GM12892 (cell line): Measurements from ENCODE around the gene HIVEP3.

Experiments used
- DNase-seq: peaks from one replicate; pipeline ENCODE4 v3.0.0; 2011; ENCODE audit not compliant: insufficient read length
- FAIRE-seq: peaks from 2 replicates; lab custom pipeline; 2011; peaks lifted over from hg19 to GRCh38; lab: Jason Lieb, UNC
- POLR2A ChIP-seq: IDR thresholded peaks from 2 replicates; pipeline ENCODE4 v1.6.1; 2011; ENCODE audit warnings: low read depth, low read length, control low read depth
- POLR2AphosphoS5 ChIP-seq: IDR thresholded peaks from 2 replicates; pipeline ENCODE4 v1.6.1; 2011; ENCODE audit warnings: low read depth, low read length, control low read depth
- TAF1 ChIP-seq: IDR thresholded peaks from 2 replicates; pipeline ENCODE4 v1.6.1; 2011; ENCODE audit warnings: low read depth, mild to moderate bottlenecking, control low read depth, low read length, borderline replicate concordance

HIVEP3 gene

GRCh38 chr1:41724926-41725325, 193.8 kb downstream of the HIVEP3 start:
- DNase-seq (no peak), FAIRE-seq (no peak)
- no peak for TF ChIP-seq POLR2A
- no peak for TF ChIP-seq TAF1
- no peak for TF ChIP-seq POLR2AphosphoS5

- DNase-seq, result no peak
- no peak for TF ChIP-seq POLR2A
- no peak for TF ChIP-seq TAF1
- TF ChIP-seq POLR2AphosphoS5, result no peak
- no peak for FAIRE-seq
Measured at GRCh38 chr1:41724248-41724647, 194.5 kb downstream of the HIVEP3 start.

- FAIRE-seq (peak; percentile 67), DNase-seq (no peak)
- TF ChIP-seq POLR2AphosphoS5, result no peak
- no peak for TF ChIP-seq POLR2A
- no peak for TF ChIP-seq TAF1
Measured at GRCh38 chr1:41723786-41724185, 194.9 kb downstream of the HIVEP3 start.

- peak; percentile 27 for FAIRE-seq
- DNase-seq, result no peak
Measured at GRCh38 chr1:41722184-41722583, 196.5 kb downstream of the HIVEP3 start.

GRCh38 chr1:41720861-41721410, 197.8 kb downstream of the HIVEP3 start:
- FAIRE-seq (peak; percentile 87), DNase-seq (no peak)
- TF ChIP-seq TAF1, result no peak
- TF ChIP-seq POLR2AphosphoS5, result no peak
- no peak for TF ChIP-seq POLR2A

More at GRCh38 chr1:41722184-41722583, 196.5 kb downstream of the HIVEP3 start:
- TF ChIP-seq TAF1 (no peak), POLR2A (no peak), POLR2AphosphoS5 (no peak)

- no peak for DNase-seq
- no peak for TF ChIP-seq TAF1
- TF ChIP-seq POLR2AphosphoS5, result no peak
- TF ChIP-seq POLR2A, result no peak
- FAIRE-seq, result no peak
Measured at GRCh38 chr1:41719590-41719989, 199.1 kb downstream of the HIVEP3 start.

GRCh38 chr1:41719128-41719527, 199.6 kb downstream of the HIVEP3 start:
- DNase-seq (no peak), FAIRE-seq (peak; percentile 68)
- TF ChIP-seq TAF1 (no peak), POLR2A (no peak), POLR2AphosphoS5 (no peak)

- TF ChIP-seq POLR2AphosphoS5, result no peak
- TF ChIP-seq TAF1, result no peak
- no peak for TF ChIP-seq POLR2A
- FAIRE-seq (no peak), DNase-seq (no peak)
Measured at GRCh38 chr1:41718497-41718896, 200.2 kb downstream of the HIVEP3 start.

GRCh38 chr1:41716188-41717130, 202.3 kb downstream of the HIVEP3 start:
- DNase-seq (no peak), FAIRE-seq (peak; percentile 82)
- TF ChIP-seq TAF1 (no peak), POLR2A (no peak), POLR2AphosphoS5 (no peak)

- TF ChIP-seq POLR2AphosphoS5 (no peak), POLR2A (no peak), TAF1 (no peak)
- no peak for FAIRE-seq
- no peak for DNase-seq
Measured at GRCh38 chr1:41715441-41716095, 203.2 kb downstream of the HIVEP3 start.
